Spleen (tissue), 11 donors: ENCODE data around the gene UACA. TPM values are rescaled to one million over a fixed set of nuclear protein-coding genes. Genes with fewer than 3 reads are reported as not detected.
A peak's percentile ranks its signal among the peaks of the same experiment; 100 is the strongest.

Source experiments
- DNase-seq: peaks from one replicate; pipeline ENCODE4 v3.0.0-alpha.2; 2020
- H3K27ac ChIP-seq, 8 donors: fragments of 200-600 bp; sonication (generic) in 7 of 8; 1 replicate in 4 of 8; 2 replicates in 4 of 8; pipeline versions ENCODE4 v1.5.0 to v1.8.0; 2016 to 2021; ENCODE audit warnings: inconsistent platforms in 4 of 8, mild to moderate bottlenecking in 4 of 8, moderate library complexity in 1 of 8
- H3K27me3 ChIP-seq, 7 donors: fragments of 200-600 bp; sonication (generic) in 6 of 7; replicated peaks in 1 of 7; 1 replicate in 4 of 7; 2 replicates in 3 of 7; pipeline versions ENCODE4 v1.5.0 to v1.8.0; 2016 to 2021; ENCODE audit warnings: inconsistent platforms in 3 of 7, mild to moderate bottlenecking in 1 of 7
- H3K36me3 ChIP-seq, 6 donors: fragments of 200-600 bp; sonication (generic) in 5 of 6; 1 replicate in 4 of 6; 2 replicates in 2 of 6; pipeline versions ENCODE4 v1.5.0 to v1.8.0; 2016 to 2021; ENCODE audit warnings: inconsistent platforms in 2 of 6
- H3K4me1 ChIP-seq, 6 donors: fragments of 200-600 bp; sonication (generic) in 5 of 6; 1 replicate in 3 of 6; 2 replicates in 3 of 6; pipeline versions ENCODE4 v1.5.0 to v1.8.0; 2016 to 2021; ENCODE audit warnings: inconsistent platforms in 3 of 6
- H3K4me3 ChIP-seq, 8 donors: fragments of 200-600 bp; sonication (generic) in 7 of 8; 1 replicate in 4 of 8; 2 replicates in 4 of 8; pipeline versions ENCODE4 v1.5.0 to v1.8.0; 2016 to 2021; ENCODE audit warnings: inconsistent platforms in 4 of 8, mild to moderate bottlenecking in 4 of 8, moderate library complexity in 2 of 8
- H3K9me3 ChIP-seq, 8 donors: fragments of 200-600 bp; sonication (generic) in 7 of 8; 1 replicate in 4 of 8; 2 replicates in 4 of 8; pipeline versions ENCODE4 v1.5.0 to v1.8.0; 2016 to 2021; ENCODE audit warnings: inconsistent platforms in 4 of 8
- POLR2A ChIP-seq, 3 donors: fragments of 450-650 bp; IDR thresholded peaks; one replicate each; pipeline ENCODE4 v1.5.1; 2017; ENCODE audit warnings: antibody characterized with exemption in 3 of 3, mild to moderate bottlenecking in 1 of 3
- POLR2AphosphoS5 ChIP-seq, 3 donors: sonication (generic); formaldehyde crosslinking; IDR thresholded peaks; one replicate each; pipeline ENCODE4 v1.5.1; 2017; ENCODE audit warnings: antibody characterized with exemption in 3 of 3
- WGBS, 5 donors: extraction: QIAGEN DNeasy Blood & Tissue Kit in 3 of 5; methylation state at CpG; one replicate each; pipeline versions ENCODE4 v1.1.5 to v1.1.7; 2013 to 2018; 5-methylcytosine and 5-hydroxymethylcytosine counted together
- intact Hi-C: fragments of 100-400 bp; cut with DNase I; formaldehyde crosslinking; loops from one replicate; pipeline ENCODE4 v1.15.0; 2023; ENCODE audit warnings: low total_unique reads
- polyA plus RNA-seq, 3 donors: library from polyadenylated mRNA; stranded (reverse); fragments of 200-250 nt; gene quantifications; one replicate each; pipeline ENCODE4 v1.2.1, GENCODE V29; 2013
- total RNA-seq, 7 donors: library from RNA; depleted of rRNA in 3 of 7; stranded (reverse); fragments of >200 nt in 3 of 7; fragmentation: NEBNext Ultra II Directional in 4 of 7; extraction: Animal tissue kit (Norgen Biotek cat#: 25700) in 4 of 7; gene quantifications; one replicate each; pipeline versions ENCODE4 v1.1.0 to v1.2.1, GENCODE V29; 2016 to 2021
- TF ChIP-seq, protein P1 (sequence below), 11 experiments: fragments of 200-600 bp in 7 of 11; fragments of 450-650 bp in 4 of 11; sonication (generic) in 4 of 11; IDR thresholded peaks in 8 of 11; conservative IDR thresholded peaks in 3 of 11; 1 replicate in 7 of 11; 2 replicates in 4 of 11; pipeline versions ENCODE4 v1.4.0 to v1.8.0; 2016 to 2021; ENCODE audit warnings: antibody characterized with exemption in 11 of 11, inconsistent platforms in 4 of 11, mild to moderate bottlenecking in 1 of 11
- donor health status: healthy with polysubstance abuse.
- donor health status: DM: no; HTN: no; CAD: no; lungs with moderate emphysema.
- donor health status: DM: no; HTN: no; CAD: no.
- donor health status: Bipolar disorder and iron deficiency.
- donor health status: healthy.
- donor health status: DM: no; HTN: no; CAD: no.
- donor health status: DM: yes; HTN: yes; CAD: no.

UACA gene
- total and polyA plus RNA-seq, 10 donors: 21.9 to 113 (median 78.6) TPM

GRCh38 chr15:70698836-70699390 is 64.4 kb downstream of the UACA start:
- Histone ChIP-seq H3K27ac (peak overlapping the region in 4 of 8 donors; percentile 11 to 69 (median 20)), H3K27me3 (no peaks in the 10 kb centered on the region), H3K36me3 (no peaks in the 10 kb centered on the region), H3K9me3 (no peaks in the 10 kb centered on the region), H3K4me1 (peaks cover 0 to 59% (median 15%) of the 10 kb centered on the region in 6 donors), H3K4me3 (no peak overlapping the region)
- DNase-seq: no peak
- 73 to 92% (median 81%) methylated on average over 3 of the region's 3 CpGs for WGBS, 5 donors
- intact Hi-C loops: no loop called here
- TF ChIP-seq POLR2A (IDR thresholded peaks at IDR 0.05) (no peak), POLR2AphosphoS5 (IDR thresholded peaks at IDR 0.05) (no peak)
- TF ChIP-seq, protein P1, sequence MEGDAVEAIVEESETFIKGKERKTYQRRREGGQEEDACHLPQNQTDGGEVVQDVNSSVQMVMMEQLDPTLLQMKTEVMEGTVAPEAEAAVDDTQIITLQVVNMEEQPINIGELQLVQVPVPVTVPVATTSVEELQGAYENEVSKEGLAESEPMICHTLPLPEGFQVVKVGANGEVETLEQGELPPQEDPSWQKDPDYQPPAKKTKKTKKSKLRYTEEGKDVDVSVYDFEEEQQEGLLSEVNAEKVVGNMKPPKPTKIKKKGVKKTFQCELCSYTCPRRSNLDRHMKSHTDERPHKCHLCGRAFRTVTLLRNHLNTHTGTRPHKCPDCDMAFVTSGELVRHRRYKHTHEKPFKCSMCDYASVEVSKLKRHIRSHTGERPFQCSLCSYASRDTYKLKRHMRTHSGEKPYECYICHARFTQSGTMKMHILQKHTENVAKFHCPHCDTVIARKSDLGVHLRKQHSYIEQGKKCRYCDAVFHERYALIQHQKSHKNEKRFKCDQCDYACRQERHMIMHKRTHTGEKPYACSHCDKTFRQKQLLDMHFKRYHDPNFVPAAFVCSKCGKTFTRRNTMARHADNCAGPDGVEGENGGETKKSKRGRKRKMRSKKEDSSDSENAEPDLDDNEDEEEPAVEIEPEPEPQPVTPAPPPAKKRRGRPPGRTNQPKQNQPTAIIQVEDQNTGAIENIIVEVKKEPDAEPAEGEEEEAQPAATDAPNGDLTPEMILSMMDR (IDR thresholded peaks at IDR 0.05 in 8 of 11, conservative IDR thresholded peaks at IDR 0.05 in 3 of 11): no peak

DNA sequence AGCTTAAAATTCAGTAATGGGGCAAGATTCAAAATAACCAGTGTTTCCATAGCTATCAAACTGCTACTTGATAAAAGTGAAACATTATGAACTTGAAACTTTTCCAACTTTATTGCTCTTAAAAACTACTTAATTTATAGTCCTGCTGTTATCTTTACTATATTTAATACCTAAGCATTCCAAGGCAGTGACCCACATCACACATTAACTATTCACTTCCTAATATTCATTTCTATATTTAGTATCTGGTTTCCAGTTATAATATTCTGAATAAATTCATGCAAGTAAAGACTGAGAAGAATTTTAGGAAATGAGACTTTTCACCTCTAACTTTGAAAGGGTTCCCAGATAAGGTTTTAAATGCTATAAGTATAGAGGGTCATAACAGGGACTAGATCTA is 64.9 kb downstream of the UACA start:
- intact Hi-C loops: no loop called here
- no peak for DNase-seq
- Histone ChIP-seq H3K27ac (peak overlapping the region in 4 of 8 donors; percentile 9 to 26 (median 12)), H3K9me3 (no peaks in the 10 kb centered on the region), H3K4me3 (no peak overlapping the region), H3K27me3 (no peaks in the 10 kb centered on the region), H3K4me1 (peaks cover 0 to 56% (median 14%) of the 10 kb centered on the region in 6 donors), H3K36me3 (no peaks in the 10 kb centered on the region)
- TF ChIP-seq POLR2AphosphoS5 (IDR thresholded peaks at IDR 0.05) (no peak), POLR2A (IDR thresholded peaks at IDR 0.05) (no peak)
- TF ChIP-seq, protein P1 (IDR thresholded peaks at IDR 0.05 in 8 of 11, conservative IDR thresholded peaks at IDR 0.05 in 3 of 11): no peak

- 48 to 74% (median 64%) methylated on average over 2 of the region's 2 CpGs for WGBS, 5 donors
Measured at GRCh38 chr15:70690491-70691276, 72.7 kb downstream of the UACA start.

More at GRCh38 chr15:70690491-70691276, 72.7 kb downstream of the UACA start:
- Histone ChIP-seq H3K4me3 (no peak overlapping the region), H3K9me3 (no peaks in the 10 kb centered on the region), H3K36me3 (peaks cover 0 to 15% (median 2%) of the 10 kb centered on the region in 6 donors), H3K27ac (peak overlapping the region in 1 of 8 donors; percentile 15), H3K4me1 (peaks cover 0 to 25% (median 11%) of the 10 kb centered on the region in 6 donors), H3K27me3 (no peaks in the 10 kb centered on the region)
- TF ChIP-seq, protein P1 (IDR thresholded peaks at IDR 0.05 in 8 of 11, conservative IDR thresholded peaks at IDR 0.05 in 3 of 11): no peak
- TF ChIP-seq POLR2A (IDR thresholded peaks at IDR 0.05) (no peak), POLR2AphosphoS5 (IDR thresholded peaks at IDR 0.05) (no peak)
- intact Hi-C loops: no loop called here
- no peak for DNase-seq
